Measurements from ENCODE around the gene BTC. TPM values are rescaled to one million over a fixed set of nuclear protein-coding genes. Genes with fewer than 3 reads are reported as not detected.
"Not testable (repeated sequence)": the region's sequence is repeated elsewhere in the genome, so short reads cannot be mapped to it uniquely, and the experiment has no call there.

BTC gene
- total RNA-seq, 2 experiments from 2014 or later: not detected

- no peak for ATAC-seq (ENCODE audit: low read depth)
- H3K4me1 Mint-ChIP-seq: no peaks in the 10 kb centered on the region
- no peaks in the 10 kb centered on the region for H3K27me3 Mint-ChIP-seq
- POLR2A ChIA-PET: no interaction called here
- no peak overlapping the region for H3K27ac Mint-ChIP-seq
- no peaks in the 10 kb centered on the region for H3K36me3 Mint-ChIP-seq
- no peak for DNase-seq
- no peaks in the 10 kb centered on the region for H3K9me3 Mint-ChIP-seq
- H3K4me3 Mint-ChIP-seq: no peak overlapping the region
Measured at GRCh38 chr4:74742185-74742584, 52.1 kb downstream of the BTC start.

GRCh38 chr4:74738464-74739143 lies 55.7 kb downstream of the BTC start:
- H3K4me3 Mint-ChIP-seq: no peak overlapping the region
- H3K9me3 Mint-ChIP-seq: no peaks in the 10 kb centered on the region
- no peaks in the 10 kb centered on the region for H3K4me1 Mint-ChIP-seq
- H3K27ac Mint-ChIP-seq: no peak overlapping the region
- DNase-seq (no peak), ATAC-seq (ENCODE audit: low read depth) (no peak)
- POLR2A ChIA-PET: no interaction called here
- no peaks in the 10 kb centered on the region for H3K27me3 Mint-ChIP-seq
- no peaks in the 10 kb centered on the region for H3K36me3 Mint-ChIP-seq

- Mint-ChIP-seq H3K27ac (no peak overlapping the region), H3K36me3 (no peaks in the 10 kb centered on the region), H3K4me1 (no peaks in the 10 kb centered on the region), H3K4me3 (no peak overlapping the region), H3K27me3 (no peaks in the 10 kb centered on the region), H3K9me3 (no peaks in the 10 kb centered on the region)
- ATAC-seq (ENCODE audit: low read depth) (no peak), DNase-seq (no peak)
- POLR2A ChIA-PET: no interaction called here
Measured at GRCh38 chr4:74734995-74735394, 59.3 kb downstream of the BTC start.

- DNase-seq (no peak), ATAC-seq (ENCODE audit: low read depth) (no peak)
- Mint-ChIP-seq H3K9me3 (no peaks in the 10 kb centered on the region), H3K36me3 (no peaks in the 10 kb centered on the region), H3K27me3 (no peaks in the 10 kb centered on the region), H3K27ac (no peak overlapping the region), H3K4me3 (no peak overlapping the region), H3K4me1 (no peaks in the 10 kb centered on the region)
- POLR2A ChIA-PET: no interaction called here
Measured at GRCh38 chr4:74733756-74734155, 60.6 kb downstream of the BTC start.

GRCh38 chr4:74724979-74725378 lies 69.3 kb downstream of the BTC start:
- peaks cover 4% of the 10 kb centered on the region for H3K27me3 Mint-ChIP-seq
- POLR2A ChIA-PET: no interaction called here
- ATAC-seq (ENCODE audit: low read depth) (no peak), DNase-seq (no peak)
- H3K9me3 Mint-ChIP-seq: no peaks in the 10 kb centered on the region
- H3K36me3 Mint-ChIP-seq: no peaks in the 10 kb centered on the region
- no peak overlapping the region for H3K27ac Mint-ChIP-seq
- no peaks in the 10 kb centered on the region for H3K4me1 Mint-ChIP-seq
- no peak overlapping the region for H3K4me3 Mint-ChIP-seq

GRCh38 chr4:74716436-74716765 lies 77.9 kb downstream of the BTC start:
- POLR2A ChIA-PET: no interaction called here

GRCh38 chr4:74715706-74716435 lies 78.5 kb downstream of the BTC start:
- DNase-seq (no peak), ATAC-seq (ENCODE audit: low read depth) (no peak)
- POLR2A ChIA-PET: no interaction called here
- Mint-ChIP-seq H3K36me3 (no peaks in the 10 kb centered on the region), H3K9me3 (peaks cover 9% of the 10 kb centered on the region), H3K4me1 (peaks cover 2% of the 10 kb centered on the region), H3K27ac (no peak overlapping the region), H3K4me3 (no peak overlapping the region), H3K27me3 (no peaks in the 10 kb centered on the region)

More at GRCh38 chr4:74716436-74716765, 77.9 kb downstream of the BTC start:
- Mint-ChIP-seq H3K36me3 (no peaks in the 10 kb centered on the region), H3K4me3 (no peak overlapping the region), H3K9me3 (peaks cover 9% of the 10 kb centered on the region), H3K27ac (no peak overlapping the region), H3K27me3 (no peaks in the 10 kb centered on the region), H3K4me1 (peaks cover 2% of the 10 kb centered on the region)
- ATAC-seq (ENCODE audit: low read depth) (no peak), DNase-seq (no peak)

GRCh38 chr4:74714611-74715130 lies 79.7 kb downstream of the BTC start:
- no peak overlapping the region for H3K27ac Mint-ChIP-seq
- H3K4me1 Mint-ChIP-seq: peaks cover 2% of the 10 kb centered on the region
- H3K9me3 Mint-ChIP-seq: peaks cover 10% of the 10 kb centered on the region
- POLR2A ChIA-PET: no interaction called here
- no peak overlapping the region for H3K4me3 Mint-ChIP-seq
- ATAC-seq (ENCODE audit: low read depth) (no peak), DNase-seq (no peak)
- H3K36me3 Mint-ChIP-seq: no peaks in the 10 kb centered on the region
- H3K27me3 Mint-ChIP-seq: no peaks in the 10 kb centered on the region

GRCh38 chr4:74708135-74708534 lies 86.2 kb downstream of the BTC start:
- DNase-seq; H3K4me1 Mint-ChIP-seq; ATAC-seq (ENCODE audit: low read depth); H3K27me3 Mint-ChIP-seq; POLR2A ChIA-PET; H3K36me3 Mint-ChIP-seq; H3K4me3 Mint-ChIP-seq; H3K9me3 Mint-ChIP-seq; H3K27ac Mint-ChIP-seq: not testable (repeated sequence)

Other genes starting within 250 kb of the BTC start
- gene PARM1, start 138.6 kb upstream of the BTC start, total RNA-seq: not detected